Measurements from ENCODE around the gene PPIF. TPM values are rescaled to one million over a fixed set of nuclear protein-coding genes. Genes with fewer than 3 reads are reported as not detected.

PPIF gene
- total and polyA plus RNA-seq, 2 of the 13 experiments (the other 11 are each of a cell fraction or from before 2014, with no cell fraction given) = 147 to 157 TPM

GRCh38 chr10:79396520-79396919, 49.3 kb downstream of the PPIF start:
- ChIA-PET CTCF (ENCODE audit: low intra/inter-chr PET ratio, low total read pairs) (no interaction called here), POLR2A (no interaction called here)
- intact Hi-C loops (cut with micrococcal nuclease; ENCODE audit: unreplicated experiment) (no loop called here), in situ Hi-C loops (cut with HindIII; ENCODE audit: extremely low pct_ligation_motif_present, low pct_unique_long_range_greater_than_20kb) (no loop called here)
- no TSS peak for BruUV-seq (replicated peaks)
- ATAC-seq (no peak), DNase-seq (ENCODE audit: low spot score) (no peak), FAIRE-seq (no peak)
- Histone ChIP-seq H3K36me3 (replicated peaks in 1 of 2; ENCODE audit: control insufficient read depth in 1 of 2, insufficient read depth in 2 of 2, low read length in 2 of 2) (peaks cover 0 to 1% of the 10 kb centered on the region in 2 experiments; a peak in 2 of 5 replicates), H2AFZ (ENCODE audit: low read length) (no peak overlapping the region), H3K9ac (ENCODE audit: insufficient read depth, low read depth, low read length) (no peak overlapping the region), H3K9me3 (ENCODE audit: low read length) (no peaks in the 10 kb centered on the region), H3K4me3 (replicated peaks in 1 of 3; ENCODE audit: insufficient read depth in 1 of 3, low read depth in 2 of 3, low read length in 3 of 3) (no peak overlapping the region), H3K4me1 (ENCODE audit: insufficient read depth, low read length) (peaks cover 39% of the 10 kb centered on the region), H3K27ac (ENCODE audit: extremely low read length, insufficient read depth, low read length) (no peak overlapping the region), H3K79me2 (ENCODE audit: insufficient read depth, low read length) (no peaks in the 10 kb centered on the region), H4K20me1 (ENCODE audit: insufficient read depth, low read length) (no peaks in the 10 kb centered on the region), H3K4me2 (ENCODE audit: low read depth, low read length) (no peak overlapping the region), H3K27me3 (ENCODE audit: control insufficient read depth in 1 of 2, insufficient read depth in 2 of 2, low read length in 2 of 2) (no peaks in the 10 kb centered on the region)
- 98% methylated on average over 5 of the region's 5 CpGs for WGBS (ENCODE audit: low lambda C conversion rate)
- TF ChIP-seq ZBTB20 (CRISPR knock-in tag; IDR thresholded peaks at IDR 0.05; ENCODE audit: borderline replicate concordance, low read depth) = no peak
- no peak for TF ChIP-seq MED8 (CRISPR knock-in tag; IDR thresholded peaks at IDR 0.05; ENCODE audit: insufficient replicate concordance)
- no peak for TF ChIP-seq JUND (CRISPR knock-in tag; IDR thresholded peaks at IDR 0.05)
- TF ChIP-seq, protein P1, sequence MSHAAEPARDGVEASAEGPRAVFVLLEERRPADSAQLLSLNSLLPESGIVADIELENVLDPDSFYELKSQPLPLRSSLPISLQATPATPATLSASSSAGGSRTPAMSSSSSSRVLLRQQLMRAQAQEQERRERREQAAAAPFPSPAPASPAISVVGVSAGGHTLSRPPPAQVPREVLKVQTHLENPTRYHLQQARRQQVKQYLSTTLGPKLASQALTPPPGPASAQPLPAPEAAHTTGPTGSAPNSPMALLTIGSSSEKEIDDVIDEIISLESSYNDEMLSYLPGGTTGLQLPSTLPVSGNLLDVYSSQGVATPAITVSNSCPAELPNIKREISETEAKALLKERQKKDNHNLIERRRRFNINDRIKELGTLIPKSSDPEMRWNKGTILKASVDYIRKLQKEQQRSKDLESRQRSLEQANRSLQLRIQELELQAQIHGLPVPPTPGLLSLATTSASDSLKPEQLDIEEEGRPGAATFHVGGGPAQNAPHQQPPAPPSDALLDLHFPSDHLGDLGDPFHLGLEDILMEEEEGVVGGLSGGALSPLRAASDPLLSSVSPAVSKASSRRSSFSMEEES (CRISPR knock-in tag; IDR thresholded peaks at IDR 0.05) = no peak
- TF ChIP-seq ZNF781 (CRISPR knock-in tag; IDR thresholded peaks at IDR 0.05; ENCODE audit: borderline replicate concordance, not compliant biosample characterization) = no peak
- TF ChIP-seq ZBTB39 (CRISPR knock-in tag; IDR thresholded peaks at IDR 0.05) = no peak
- TF ChIP-seq ZEB1 (IDR thresholded peaks at IDR 0.05; ENCODE audit: insufficient replicate concordance, low read depth) = no peak
- TF ChIP-seq, protein P2, sequence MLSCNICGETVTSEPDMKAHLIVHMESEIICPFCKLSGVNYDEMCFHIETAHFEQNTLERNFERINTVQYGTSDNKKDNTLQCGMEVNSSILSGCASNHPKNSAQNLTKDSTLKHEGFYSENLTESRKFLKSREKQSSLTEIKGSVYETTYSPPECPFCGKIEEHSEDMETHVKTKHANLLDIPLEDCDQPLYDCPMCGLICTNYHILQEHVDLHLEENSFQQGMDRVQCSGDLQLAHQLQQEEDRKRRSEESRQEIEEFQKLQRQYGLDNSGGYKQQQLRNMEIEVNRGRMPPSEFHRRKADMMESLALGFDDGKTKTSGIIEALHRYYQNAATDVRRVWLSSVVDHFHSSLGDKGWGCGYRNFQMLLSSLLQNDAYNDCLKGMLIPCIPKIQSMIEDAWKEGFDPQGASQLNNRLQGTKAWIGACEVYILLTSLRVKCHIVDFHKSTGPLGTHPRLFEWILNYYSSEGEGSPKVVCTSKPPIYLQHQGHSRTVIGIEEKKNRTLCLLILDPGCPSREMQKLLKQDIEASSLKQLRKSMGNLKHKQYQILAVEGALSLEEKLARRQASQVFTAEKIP (CRISPR knock-in tag; IDR thresholded peaks at IDR 0.05; ENCODE audit: borderline replicate concordance) = no peak
- no peak for TF ChIP-seq E2F1 (CRISPR knock-in tag; IDR thresholded peaks at IDR 0.05)
- no peak for TF ChIP-seq ONECUT2 (CRISPR knock-in tag; IDR thresholded peaks at IDR 0.05)
- no peak for TF ChIP-seq PRDM15 (CRISPR knock-in tag; IDR thresholded peaks at IDR 0.05)
- TF ChIP-seq ZNF468 (CRISPR knock-in tag; IDR thresholded peaks at IDR 0.05) = no peak
- no peak for TF ChIP-seq CBX5 (CRISPR knock-in tag; IDR thresholded peaks at IDR 0.05; ENCODE audit: borderline replicate concordance)
- TF ChIP-seq CCDC6 (CRISPR knock-in tag; IDR thresholded peaks at IDR 0.05) = no peak
- TF ChIP-seq ETV5 (CRISPR knock-in tag; IDR thresholded peaks at IDR 0.05; ENCODE audit: borderline replicate concordance) = no peak

All from HepG2 (cell line).